HG03135 (cell line): Measurements from ENCODE around the gene OPCML.

ENCODE experiments used
- ATAC-seq: cut with Tn5 transposase; IDR thresholded peaks from one replicate; pipeline ENCODE4 v1.9.1; 2021; ENCODE audit warnings: mild to moderate bottlenecking, moderate library complexity; ENCODE audit not compliant: unreplicated experiment

OPCML gene

DNA sequence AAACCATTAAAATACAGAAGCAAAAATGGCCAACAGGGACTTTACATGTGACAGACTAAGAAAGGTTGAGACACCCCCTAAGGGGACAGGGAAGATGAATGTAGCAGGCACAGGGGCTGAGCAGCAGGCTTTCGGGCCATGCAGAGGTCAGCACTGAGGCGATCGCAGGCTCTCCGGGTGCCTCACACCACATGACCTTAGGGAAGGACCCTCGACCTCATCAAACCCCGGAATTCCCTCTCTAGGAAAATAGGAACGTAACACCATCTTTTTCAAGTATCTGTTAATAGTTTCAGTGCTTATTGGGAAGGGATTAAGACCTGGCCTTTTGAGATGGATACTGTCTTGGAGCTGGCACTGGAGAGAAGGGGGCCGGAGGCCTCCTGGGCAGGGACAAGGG lies 27.4 kb downstream of the OPCML start:
- ATAC-seq: no peak

DNA sequence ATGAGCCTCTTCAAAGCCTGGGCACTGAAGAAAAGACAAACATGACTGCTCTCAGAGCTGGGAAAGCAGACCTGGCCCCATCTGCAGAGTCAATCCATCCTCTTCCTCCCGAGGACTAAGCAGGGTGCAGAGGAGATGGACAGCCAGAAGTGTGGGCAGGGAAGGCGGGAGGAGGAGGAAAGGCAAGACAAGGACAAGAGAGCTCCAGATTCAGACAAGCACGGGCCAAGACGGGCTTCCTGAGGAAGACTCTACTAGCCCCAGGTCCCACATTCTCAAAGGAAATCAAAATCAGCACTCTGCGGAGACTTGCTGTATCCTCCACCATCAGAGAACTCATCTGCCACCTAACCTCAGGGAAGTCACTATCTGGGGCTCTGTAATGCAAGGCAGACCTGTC lies 28.5 kb downstream of the OPCML start:
- no peak for ATAC-seq

DNA sequence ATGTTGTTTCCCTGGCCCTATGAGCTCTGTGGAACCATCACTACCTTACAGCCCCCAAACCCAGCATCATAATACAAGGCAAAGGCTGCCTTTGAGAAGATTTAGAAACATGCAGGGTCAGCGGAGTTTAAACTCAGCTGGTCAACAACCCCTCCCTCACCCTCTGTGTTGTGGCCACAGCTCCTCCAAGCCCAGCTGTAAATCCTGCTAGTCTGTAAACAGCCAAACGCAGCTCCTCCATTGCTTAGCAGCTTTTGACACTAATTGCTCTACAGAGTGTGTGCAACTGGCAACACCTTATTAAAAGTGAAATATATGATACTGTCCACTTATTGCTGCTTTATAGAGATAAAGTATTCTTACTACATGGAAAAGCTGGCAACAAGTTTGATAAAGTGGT lies 29.1 kb downstream of the OPCML start:
- no peak for ATAC-seq

DNA sequence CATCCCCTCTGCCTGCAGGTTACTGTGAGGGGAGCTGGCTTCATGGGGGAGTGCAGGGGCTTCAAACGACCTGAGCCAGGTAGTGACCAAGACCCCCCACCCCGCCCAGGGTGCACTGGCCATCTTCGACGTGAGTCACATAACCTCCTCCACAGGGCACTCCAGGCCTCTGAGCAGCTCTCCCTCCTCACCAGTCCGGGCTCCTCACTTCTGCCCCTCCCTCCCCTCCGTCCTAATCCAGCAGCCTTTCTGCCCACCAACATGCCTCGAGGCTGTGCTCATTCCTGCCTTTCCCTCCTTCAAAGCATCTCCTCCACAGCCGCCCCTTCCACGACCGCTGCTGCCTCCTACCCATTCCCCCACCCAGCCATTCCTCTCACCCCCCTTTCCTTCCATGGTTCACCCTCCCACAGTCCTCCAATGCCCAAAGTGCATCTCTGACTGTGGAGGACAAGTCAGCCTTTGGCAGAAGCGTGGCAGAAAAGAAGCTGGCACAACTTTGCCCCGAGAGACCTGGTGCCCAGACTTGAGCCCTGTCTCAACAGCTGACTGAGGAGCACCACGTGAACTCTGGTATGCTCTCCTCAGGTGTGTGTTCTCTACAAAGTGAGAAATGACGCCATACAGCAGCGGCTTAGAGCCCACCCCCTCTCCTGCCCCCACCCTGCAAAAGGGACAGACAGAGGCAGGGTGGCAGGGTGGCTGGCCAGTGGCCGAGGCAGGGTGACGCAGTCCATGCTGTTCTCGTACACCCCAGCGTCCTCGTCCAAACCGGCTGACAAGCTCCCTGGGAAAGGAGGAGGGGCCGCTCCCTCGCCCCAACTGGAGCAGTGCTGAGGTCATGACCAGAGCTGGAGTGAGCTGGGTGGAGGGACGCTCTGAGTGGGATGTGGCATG lies 30.4 kb downstream of the OPCML start:
- ATAC-seq: no peak

DNA sequence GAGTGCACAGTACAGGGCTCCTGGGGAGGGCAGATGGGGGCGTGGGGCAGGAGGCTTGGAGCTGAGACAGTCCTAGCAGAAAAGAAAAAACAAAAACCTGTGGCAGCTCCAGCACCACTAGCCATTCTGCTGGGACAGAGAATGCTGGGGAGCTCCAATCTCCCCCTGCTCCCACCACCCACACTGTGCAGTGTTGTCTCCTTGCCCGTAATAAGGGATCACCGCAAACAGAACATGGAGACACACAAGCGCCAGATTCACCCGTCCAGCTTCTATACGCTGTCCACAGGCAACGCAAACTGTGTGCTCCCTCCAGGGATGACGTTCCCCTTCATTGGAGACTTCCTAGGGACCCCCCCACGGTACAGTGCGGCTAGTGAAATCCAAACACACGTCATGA lies 31.4 kb downstream of the OPCML start:
- no peak for ATAC-seq

DNA sequence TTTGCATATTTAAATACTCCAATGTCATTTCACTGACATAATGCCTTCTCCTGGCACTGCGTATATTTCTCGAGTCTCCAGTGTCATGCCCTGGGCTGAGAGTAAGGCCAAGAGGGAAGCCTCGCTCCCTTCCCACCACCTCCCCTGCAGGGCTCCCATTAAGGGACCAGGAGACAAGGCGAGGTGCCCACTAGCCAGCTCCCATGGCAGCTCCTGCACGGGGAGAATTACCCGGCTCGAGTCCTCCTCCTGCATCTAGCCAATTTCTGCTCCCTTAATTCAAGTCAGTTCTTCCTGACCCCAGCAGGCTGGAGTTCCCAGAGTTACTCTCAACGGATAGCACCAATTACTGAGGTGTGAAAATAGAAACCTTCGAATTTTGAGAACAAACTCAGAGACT lies 31.9 kb downstream of the OPCML start:
- ATAC-seq: no peak

DNA sequence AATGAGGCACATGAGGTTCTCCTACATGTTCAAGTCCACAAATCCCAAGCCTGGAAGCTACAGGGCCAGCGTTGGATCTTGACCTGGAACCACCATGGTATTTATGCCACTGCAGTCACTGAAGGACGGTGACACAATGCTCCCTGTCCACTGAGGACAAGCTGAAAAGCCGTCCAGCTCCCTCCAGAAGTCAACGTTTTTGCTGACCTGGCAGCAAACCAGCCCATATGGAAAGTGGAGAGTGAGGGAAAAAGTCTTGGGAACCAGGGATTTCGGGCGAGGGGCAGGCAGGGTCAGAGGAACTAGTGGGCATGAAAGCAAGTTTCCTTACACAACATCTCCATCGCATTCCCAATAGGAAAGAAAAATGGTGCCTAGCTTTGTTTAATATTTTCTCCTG lies 33.3 kb downstream of the OPCML start:
- no peak for ATAC-seq

DNA sequence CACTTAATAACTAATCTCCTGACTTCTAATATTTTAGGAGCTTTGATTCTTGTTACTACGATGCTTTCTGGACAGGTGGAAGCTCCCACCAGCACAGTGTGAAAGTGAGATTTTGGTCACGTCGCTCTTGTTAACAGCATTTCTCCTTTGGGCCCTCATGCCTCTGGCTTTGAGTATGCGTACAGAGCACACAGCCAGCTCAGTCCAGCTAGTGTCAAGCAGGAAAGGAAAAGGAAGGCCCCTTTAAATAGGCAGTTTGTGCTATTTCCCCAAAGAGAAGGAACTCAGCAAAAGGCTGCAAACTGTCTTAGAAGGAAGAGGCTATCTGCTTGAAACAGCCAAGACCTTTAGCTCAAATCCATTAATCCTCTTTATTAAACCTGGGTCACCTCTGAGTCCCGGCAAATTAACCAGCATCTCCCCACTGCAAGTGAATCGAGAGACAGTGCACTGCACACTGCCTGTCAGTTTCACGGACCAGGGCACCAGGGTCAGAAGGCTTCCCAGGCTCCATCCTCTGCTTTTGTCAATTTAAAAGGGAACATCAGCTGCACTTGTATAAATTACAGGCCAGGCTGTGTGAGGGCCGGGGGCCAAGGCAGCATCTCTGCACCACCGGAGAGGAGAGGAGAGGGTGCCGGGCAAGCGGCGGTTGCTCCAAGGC lies 34.7 kb downstream of the OPCML start:
- ATAC-seq: no peak

DNA sequence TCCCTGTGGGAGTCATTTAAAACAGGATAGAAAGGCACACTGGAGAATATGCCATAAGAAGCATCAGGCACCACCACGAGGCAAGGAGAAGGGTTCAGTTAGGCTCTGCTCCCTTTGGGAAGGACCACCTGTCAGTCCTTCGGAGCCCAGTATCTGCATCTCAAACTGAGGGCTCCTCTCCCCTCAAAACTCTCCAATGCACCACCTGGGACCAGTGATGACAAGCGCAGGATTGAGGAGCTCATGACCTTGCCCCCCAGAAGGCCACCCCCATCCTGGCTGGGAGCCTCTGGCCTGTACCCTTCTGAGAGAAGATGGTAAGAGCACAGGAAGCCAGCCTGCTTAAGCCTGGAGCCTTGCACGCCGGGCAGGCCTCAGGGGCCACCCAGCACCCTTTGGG lies 39.4 kb downstream of the OPCML start:
- no peak for ATAC-seq

DNA sequence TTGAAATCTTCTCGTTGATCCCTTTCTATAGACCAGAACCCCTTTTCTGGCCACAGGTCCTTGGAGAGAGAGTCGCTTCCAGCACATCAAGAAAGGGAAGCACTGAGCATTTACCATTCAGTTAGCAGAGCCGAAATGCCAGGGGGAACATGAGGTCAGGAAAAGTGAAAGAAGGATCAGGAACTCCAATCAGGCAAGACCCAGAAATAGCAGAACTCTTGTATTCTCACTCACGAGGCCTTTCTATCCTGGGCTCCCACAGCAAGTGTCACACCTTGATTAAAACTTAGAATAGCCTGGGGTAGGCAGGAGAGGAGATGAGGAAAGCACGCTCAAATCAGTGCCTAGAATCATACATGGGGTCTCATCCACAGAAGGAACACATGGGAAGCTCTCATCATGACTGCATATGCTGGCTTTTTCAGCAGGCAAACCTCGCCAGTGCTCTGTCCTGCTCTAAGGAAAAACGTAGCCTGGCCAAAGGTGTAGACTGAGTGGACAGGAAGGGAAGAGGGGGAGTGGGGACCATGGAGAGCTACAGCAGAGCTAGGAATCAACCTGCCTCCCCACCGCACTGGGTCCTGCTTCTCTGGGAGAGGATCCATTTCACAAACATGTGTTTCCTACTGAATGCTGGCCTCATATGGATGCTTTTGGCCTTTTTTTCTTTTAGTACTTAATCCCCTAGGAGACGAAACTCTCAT lies 40.5 kb downstream of the OPCML start:
- no peak for ATAC-seq

DNA sequence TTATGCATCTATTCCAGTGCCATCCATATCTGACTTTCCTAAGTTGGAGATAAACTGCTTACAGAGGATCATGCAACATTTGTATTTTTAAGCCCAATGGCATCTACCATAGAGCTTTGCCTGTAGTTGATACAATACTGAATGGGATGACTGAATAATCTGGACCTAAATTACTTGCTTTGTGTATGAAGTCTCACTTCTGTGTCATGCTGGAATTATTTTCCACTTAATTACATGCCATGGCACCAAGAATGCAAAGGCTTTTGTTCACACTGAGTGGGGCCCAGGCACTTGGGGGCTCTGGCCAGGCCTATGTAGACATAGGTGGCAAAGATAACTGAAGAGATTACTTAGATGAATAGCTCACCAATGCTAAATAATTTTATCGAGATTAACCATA lies 51.6 kb downstream of the OPCML start:
- ATAC-seq: no peak

DNA sequence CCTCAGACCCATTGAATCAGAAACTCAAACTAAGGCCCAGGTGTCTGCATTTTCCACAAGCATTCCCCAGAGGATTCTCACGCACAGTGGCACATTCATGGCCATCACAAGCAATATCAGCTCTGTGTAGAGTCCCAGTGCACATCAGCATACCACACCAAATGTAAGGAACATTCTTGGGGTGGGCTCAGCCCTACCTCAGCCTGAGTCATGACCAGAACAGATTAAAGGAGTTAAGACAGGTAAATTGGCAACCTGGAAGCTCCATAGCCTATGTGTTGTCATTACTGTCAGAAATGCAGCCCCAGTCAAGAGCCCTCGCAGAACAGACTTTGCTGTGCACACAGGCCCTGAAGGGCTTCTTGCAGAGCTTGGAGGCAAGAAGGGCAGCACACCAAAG lies 53.1 kb downstream of the OPCML start:
- no peak for ATAC-seq

DNA sequence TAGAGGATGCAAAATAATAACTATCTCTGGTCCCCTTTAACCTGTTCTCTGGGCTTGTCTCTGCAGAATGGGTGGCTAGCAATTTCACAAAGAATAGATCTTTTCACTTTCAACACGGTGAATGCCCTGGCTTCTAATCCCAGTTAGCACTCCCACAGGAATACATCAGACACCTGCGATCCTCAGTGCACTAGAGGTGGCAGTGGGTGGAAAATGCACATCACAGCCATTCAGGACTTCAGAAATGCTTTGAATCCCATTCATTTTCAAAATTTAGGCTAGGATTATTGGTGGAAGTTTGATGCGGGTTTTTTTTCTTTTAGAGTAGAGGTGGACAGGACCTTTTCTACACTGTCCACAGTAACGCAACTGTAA lies 55.1 kb downstream of the OPCML start:
- ATAC-seq: no peak

DNA sequence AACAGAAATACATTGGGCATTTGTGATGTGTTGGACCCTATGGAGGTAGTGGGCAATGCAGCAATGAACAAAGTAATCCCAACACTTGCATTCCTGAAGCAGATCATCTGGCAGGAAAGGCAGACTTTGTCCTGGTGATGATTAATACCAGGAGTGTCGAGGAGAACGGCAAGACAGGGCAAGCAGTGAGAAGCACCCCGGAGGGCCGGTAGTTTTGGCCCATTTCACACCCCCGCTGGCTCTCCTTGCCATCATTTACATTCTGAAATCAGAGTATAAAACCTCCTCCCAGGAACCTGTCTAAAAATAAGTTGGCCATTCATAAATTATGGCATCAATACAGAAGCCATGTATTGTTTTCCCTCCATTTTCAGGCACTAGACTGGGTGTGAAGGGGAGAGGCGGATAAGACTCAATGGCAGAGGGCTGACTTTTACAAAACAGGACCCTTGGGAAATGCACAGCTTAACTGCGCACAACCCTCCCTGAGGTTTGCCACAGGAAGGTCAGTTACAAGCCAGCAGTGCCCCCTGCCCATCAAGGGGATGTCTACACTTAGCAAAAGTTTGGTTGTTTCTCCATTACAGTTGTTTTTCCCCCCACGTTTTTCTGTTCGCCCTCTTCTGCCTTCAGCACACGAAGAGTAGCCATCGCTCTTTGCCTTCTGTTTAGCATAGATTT lies 55.6 kb downstream of the OPCML start:
- no peak for ATAC-seq

DNA sequence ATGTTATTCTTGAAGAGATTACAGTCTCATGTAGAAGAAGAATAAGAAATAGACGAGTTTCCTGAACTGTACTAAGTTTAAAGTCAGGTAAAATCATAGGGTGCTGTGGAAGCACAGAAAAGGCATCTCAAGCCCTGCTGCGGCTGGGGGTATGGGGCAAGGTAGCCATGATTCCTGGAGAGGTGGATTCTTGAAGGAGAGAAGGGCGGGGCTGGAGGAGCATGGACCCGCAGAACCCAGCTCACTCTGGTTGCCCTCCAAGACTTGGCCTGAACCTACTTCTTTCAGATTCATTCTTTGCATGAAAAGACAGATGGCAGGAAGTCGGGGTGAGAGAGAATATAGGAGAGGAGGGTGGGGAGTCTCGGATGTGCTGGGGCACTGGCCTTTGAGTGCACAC lies 57.8 kb downstream of the OPCML start:
- no peak for ATAC-seq

DNA sequence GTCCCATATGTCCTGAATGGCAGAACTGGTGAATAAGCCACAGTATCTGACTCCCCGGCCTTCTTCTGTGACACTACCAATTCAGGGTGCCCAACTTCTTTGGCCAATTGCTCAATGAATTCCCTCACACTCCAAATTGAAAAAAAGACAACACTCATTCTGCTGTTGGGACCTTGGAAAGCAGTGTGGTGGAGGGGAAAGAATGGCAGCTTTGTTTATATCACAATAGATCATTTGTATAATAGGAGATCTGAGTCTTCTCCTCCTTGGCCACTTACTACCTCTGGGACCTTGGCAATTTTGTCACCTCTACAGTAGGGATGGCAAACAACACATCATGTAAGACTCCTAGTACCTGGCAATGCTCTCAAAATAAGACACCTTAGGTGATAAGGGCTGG lies 64.6 kb downstream of the OPCML start:
- ATAC-seq: no peak

DNA sequence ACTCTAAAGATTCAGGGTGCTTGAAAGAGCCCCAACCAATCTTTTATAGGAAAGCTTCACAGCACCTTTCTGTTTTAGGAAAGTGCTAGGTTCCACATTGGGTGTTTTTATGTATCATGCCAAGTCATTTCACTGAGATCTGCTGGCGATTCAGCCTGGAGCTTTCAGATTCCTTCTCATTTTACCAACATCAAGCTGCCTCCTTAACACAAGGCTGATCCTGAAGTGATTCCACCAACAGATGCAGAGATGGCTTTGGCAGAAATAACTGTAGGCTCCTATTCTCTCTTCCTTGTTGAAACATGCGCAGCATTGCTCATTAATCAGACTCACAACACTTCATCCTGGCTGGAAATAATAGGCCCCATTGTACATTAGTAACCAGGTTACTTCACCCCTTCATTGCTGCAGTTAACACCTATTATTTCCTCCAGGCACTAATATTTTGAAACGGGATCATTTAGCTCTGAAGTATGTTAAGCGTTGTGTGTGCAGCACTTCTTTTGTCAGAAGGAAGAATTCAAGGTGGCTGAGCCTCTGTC lies 89.0 kb downstream of the OPCML start:
- no peak for ATAC-seq

DNA sequence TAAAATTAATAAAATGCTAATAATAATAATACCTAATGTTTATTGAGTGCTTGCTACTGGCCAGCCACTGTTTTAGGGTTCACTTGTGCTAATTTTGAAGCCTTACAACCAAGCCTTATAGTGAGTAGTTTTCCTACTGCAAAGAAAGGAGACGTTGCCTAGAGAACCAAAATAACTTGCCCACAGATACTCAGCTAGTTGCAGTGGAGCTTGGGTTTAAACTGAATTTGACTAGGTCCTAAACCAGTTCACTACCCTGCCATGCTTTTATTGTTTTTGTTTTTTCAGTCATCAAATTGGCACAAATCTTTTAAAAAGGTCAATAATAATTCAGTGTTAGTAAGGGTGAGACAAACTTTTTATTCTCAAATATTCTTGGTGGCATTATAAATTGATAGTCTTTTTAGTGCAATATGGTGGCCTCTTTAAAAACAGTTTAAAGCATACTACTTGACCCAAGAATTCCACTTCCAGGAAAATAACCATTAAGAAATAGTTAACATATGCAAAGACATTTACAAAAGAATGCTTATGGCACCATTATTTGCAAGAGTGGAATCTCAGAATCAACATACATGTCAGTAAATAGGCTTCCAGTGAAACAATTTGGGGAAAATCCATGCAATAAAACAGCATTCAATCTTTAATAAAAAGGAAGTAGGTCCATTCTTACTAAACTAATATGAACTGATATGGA lies 90.2 kb downstream of the OPCML start:
- ATAC-seq: no peak

DNA sequence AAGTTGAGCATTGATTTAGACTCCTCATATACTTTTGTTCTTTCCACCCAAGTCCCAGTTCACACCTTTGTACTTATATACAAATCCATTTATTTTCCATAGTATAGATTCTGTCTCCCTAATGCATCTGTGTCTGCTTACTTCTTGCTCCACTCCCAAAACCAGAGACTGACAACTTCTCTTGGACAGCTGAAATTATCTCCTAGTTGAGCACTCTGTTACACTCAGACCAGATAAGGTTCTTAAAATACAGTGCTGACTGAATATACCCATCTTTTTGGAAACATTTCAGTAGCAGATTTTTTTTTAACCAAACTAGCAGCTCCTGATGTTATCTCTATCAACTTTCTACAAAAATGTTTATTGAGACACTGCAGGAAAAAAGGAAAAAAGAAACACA lies 106.3 kb downstream of the OPCML start:
- ATAC-seq: no peak

DNA sequence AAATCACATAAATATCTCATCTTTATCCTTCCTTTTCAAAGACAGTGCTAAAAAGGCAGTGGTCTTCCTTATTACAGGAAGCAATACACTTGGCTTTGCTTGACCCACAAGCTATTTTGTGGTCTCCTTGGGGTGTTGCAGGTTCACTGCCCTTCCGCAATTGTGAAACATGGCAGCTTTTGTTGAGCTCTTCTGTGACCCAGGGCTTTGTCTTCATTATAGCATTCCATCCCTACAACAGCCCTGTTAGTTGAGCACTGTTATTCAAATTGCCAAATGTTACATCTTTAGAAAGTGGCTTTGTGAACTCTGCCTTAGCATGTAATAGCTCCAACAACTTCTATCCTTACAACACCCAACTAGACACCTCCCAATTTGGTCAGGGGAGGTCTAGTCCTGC lies 107.1 kb downstream of the OPCML start:
- no peak for ATAC-seq

DNA sequence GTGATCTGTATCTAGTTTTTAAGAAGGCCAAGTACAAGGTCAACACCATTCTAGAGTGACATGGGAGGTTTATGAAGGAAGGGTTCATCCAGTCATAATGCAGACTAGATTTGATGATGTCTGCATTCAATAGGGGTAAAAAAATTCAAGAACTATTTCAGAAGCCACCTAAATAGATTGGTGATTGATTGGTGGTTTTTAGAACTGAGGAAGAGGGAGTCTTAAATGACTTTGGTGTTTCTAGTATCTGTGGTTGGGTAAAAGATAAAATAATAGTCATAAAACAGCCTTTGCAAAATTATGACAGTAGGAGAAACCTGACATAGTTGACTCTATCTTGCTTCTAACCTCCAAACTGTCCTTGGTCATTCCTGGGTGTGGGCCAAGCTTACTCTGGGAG lies 114.1 kb downstream of the OPCML start:
- no peak for ATAC-seq
